Effector CD4-positive, alpha-beta T cell (primary cell): ENCODE data around the gene ELF4.

Source experiments
- DNase-seq: peaks from one replicate; pipeline ENCODE4 v3.0.0-alpha.2; 2020

Gene ELF4

GRCh38 chrX:130114141-130114588, 3.9 kb upstream of the ELF4 start:
- DNase-seq, result no peak

GRCh38 chrX:130111220-130112154, 1.2 kb upstream of the ELF4 start:
- no peak for DNase-seq

- DNase-seq, result no peak
Measured at GRCh38 chrX:130109429-130110378, 593 bp downstream of the ELF4 start.

GRCh38 chrX:130108647-130109428, 1.5 kb downstream of the ELF4 start:
- no peak for DNase-seq

GRCh38 chrX:130106071-130106470, 4.2 kb downstream of the ELF4 start:
- no peak for DNase-seq

- DNase-seq, result no peak
Measured at GRCh38 chrX:130105244-130105643, 5.1 kb downstream of the ELF4 start.

GRCh38 chrX:130103605-130104004, 6.7 kb downstream of the ELF4 start:
- no peak for DNase-seq

GRCh38 chrX:130100180-130100579, 10.1 kb downstream of the ELF4 start:
- DNase-seq, result no peak

- no peak for DNase-seq
Measured at GRCh38 chrX:130098210-130098552, 12.1 kb downstream of the ELF4 start.

GRCh38 chrX:130097507-130098209, 12.6 kb downstream of the ELF4 start:
- DNase-seq, result peak; percentile 30

GRCh38 chrX:130095249-130096030, 14.9 kb downstream of the ELF4 start:
- DNase-seq, result no peak

- DNase-seq, result no peak
Measured at GRCh38 chrX:130094696-130095095, 15.6 kb downstream of the ELF4 start.

- DNase-seq, result no peak
Measured at GRCh38 chrX:130093271-130093670, 17.0 kb downstream of the ELF4 start.

- peak; percentile 77 for DNase-seq
Measured at GRCh38 chrX:130091980-130092522, 18.2 kb downstream of the ELF4 start.

- no peak for DNase-seq
Measured at GRCh38 chrX:130090364-130090763, 19.9 kb downstream of the ELF4 start.

- peak; percentile 58 for DNase-seq
Measured at GRCh38 chrX:130086447-130087206, 23.7 kb downstream of the ELF4 start.

GRCh38 chrX:130085551-130086446, 24.5 kb downstream of the ELF4 start:
- no peak for DNase-seq

- no peak for DNase-seq
Measured at GRCh38 chrX:130084631-130085237, 25.6 kb downstream of the ELF4 start.
